Renal pelvis (tissue), 4 donors: ENCODE results near the gene STAB2. TPM values are rescaled to one million over a fixed set of nuclear protein-coding genes. Genes with fewer than 3 reads are reported as not detected.

Experiments used
- DNase-seq: peaks from one replicate; pipeline ENCODE4 v3.0.0-alpha.2; 2013
- polyA plus RNA-seq, 3 donors: library from polyadenylated mRNA; unstranded; fragments of 120-200 nt; gene quantifications; one replicate each; pipeline ENCODE4 v1.2.1, GENCODE V29; 2013; ENCODE audit not compliant: insufficient read length in 3 of 3

STAB2 gene
- polyA plus RNA-seq, 3 donors: 0.84 to 3.8 (median 1.9) TPM

DNA sequence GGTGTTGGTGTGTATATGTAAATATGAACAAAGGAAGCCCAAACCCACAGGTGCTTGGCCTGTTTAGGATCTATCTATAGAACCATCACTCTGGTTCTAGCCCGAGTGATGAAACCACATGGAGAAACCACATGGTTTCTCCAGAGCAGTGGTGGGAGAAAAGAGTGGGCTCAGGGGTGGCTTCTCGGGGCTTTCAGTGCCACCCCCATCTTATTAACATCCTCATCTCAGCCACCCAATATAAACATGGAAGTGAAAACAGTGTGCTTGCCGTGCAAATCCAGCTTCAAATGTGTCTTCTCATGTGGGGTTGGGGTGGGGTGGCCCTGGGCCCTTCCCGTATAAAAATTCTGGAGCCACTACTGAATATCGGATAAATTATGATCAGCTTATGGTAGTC is 109.0 kb downstream of the STAB2 start:
- no peak for DNase-seq

DNA sequence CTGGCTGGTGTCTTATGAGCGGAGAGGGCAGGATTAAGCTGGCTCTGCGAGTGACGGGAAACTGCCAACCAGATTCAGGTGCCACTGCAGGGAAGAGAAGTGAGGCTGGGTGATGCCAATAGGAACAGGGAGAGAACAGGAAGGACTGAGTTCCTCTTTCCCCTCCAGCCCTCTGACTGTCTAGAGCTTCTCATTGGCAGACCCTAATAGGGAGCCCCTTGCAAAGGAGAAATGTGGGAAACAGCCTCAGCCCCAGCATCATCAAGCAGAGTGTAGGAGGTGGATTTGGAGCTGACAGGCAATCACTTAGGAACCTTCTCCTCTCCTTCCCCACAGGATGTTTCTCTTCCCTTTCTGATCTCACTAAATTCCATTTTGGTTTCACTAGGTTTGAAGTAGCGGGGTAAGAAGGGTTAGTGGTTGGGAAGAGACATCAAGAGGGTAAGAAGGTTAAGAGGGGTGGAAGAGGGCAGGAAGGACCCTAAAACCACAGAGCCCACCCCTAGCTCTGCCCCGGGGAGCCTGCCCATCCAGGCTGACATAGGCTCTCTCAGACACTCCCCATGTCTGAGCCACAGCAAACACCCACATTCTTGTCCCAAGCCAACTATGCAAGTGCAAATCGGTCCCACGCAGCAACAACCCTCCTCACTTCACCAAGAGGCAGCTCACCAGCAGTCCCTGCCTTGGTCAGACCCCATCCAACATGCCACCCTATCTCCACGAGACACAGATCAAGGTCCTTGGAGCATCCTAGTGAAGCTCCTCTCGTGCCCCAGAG is 111.1 kb downstream of the STAB2 start:
- DNase-seq: no peak

DNA sequence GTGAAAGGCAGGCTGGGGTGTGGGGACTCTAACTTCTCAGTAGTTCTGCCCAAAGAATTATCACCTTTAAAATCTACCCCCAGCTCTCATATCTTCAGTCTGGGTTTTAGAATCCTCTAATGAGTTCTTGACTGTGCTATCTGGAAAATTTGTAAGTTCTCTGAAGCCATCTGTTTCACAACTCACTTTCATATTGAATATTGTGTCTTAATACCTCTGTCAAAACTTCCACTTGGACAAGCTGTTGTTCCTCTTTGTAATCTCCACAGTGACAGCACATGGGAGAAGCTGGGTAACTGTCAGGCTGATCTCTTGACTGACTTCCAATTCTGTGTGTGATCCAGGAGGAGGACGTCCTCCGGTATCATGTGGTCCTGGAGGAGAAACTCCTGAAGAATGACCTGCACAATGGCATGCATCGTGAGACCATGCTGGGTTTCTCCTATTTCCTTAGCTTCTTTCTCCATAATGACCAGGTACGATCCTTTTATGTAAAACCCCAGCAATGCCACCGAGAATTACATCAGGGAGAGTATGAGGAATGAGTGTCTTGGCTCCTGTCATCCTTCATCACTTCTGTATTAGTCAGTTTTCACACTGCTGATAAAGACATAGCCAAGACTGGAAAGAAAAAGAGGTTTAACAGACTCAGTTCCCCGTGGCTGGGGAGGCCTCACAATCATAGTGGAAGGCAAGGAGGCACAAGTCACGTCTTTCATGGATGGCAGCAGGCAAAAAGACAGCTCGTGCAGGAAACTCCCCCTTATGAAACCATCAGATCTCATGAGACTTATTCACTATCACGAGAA is 111.9 kb downstream of the STAB2 start:
- no peak for DNase-seq

DNA sequence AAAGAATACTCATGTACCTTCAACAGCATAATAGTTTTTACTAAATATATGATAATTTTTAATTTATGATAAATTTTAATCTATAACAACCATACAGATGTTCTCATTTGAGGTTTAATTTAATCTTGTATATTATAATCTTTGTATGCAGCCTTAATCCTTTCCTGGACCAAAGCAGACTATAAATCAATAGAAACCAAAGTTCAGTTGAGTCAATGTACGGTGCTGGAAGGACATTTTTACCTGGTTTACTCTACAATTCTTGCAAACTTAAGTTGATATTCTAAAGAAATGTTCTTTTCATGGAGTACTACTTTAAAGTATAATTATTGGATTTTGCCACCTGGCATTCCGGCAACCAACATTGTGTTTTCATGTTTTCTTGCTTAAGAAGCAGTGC is 118.0 kb downstream of the STAB2 start:
- DNase-seq: no peak

DNA sequence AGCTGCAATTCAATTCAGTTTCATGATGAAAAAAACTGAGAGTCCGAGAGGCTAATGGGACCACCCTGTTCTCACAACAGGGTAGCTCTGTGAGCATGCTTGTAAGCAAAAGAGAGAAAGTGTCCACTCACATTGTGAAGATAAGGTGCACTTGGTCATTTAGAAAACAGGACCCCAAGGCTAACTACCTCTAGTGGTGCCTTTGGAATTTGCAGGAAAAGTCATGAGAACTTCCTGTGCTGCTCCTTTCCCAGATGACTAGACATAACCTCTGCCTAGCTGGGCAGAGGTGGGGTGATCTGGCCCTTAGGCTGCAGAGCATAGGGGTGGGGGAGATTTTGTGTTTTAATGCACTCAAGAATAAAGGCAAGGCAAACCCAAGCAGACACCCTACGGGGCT is 118.9 kb downstream of the STAB2 start:
- no peak for DNase-seq

DNA sequence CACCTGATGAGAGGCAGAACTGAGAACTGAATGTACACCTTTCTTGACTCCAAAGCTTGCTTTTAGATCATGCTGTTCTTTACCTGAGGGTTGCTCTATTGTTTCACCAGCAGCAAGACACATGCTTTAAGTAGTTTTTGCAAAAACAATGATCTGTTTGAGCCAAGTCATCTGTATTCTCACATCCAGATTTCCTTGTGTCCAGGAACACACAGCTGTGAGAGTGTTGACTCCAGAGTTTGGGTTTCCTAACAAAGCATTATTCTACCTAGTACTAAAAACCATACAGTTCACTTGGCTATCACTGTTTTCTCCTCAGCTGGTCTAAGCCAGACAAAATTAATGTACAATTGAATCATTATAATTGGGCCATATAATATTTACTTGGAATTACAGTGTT is 120.4 kb downstream of the STAB2 start:
- DNase-seq: no peak

DNA sequence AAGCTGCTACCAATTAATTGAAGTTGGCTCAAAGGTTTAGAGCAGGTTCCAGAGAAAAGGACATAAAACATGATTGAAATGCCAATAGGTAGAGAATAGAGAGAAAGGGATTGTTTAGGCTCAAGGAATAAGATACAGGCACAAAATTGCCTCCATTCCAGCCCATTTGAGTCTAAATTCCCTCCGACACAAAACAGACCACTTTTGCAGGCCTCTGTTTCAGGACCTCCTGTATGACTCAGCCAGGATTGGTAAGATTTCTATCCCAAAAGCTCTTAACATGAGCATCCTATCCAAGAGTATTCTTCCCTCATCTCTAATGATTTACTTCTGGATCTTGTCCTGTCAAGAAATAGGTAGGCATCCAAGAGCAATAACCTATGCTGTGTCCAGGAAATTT is 123.5 kb downstream of the STAB2 start:
- DNase-seq: no peak

DNA sequence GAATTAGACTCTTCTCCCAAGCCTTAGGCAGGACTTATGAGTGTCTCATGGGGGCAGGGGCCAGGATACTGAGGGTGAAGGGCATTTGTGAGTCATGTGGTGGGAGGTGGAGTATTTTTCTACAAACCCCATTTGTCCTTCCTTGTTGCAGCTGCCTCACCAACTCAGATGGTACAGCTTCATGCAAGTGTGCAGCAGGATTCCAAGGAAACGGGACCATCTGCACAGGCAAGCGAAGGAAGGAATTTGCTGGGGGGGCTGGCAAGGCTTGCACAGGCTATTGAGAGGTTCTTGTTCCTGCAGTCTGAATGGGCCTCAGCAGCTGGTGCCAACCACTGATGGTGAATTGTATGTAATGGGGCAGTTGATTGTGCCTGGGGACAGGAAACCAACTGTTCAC is 125.1 kb downstream of the STAB2 start:
- DNase-seq: no peak

DNA sequence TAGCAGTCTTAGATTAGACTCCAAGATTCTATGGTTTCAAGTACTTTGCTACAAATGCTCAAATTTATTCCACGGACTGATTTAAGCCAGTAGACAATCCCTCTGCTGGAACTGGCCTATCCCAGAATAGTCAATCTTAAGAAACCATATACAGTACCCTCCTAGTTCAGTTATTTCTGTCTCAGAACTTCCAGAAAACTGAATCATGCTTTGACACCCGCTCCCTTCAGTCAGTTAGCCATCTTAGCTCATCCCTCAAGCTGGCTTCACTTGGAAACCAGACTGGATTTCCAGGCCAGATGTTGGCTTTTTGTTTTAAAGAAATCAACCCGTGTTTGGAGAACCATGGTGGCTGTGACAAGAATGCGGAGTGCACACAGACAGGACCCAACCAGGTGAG is 128.4 kb downstream of the STAB2 start:
- no peak for DNase-seq

DNA sequence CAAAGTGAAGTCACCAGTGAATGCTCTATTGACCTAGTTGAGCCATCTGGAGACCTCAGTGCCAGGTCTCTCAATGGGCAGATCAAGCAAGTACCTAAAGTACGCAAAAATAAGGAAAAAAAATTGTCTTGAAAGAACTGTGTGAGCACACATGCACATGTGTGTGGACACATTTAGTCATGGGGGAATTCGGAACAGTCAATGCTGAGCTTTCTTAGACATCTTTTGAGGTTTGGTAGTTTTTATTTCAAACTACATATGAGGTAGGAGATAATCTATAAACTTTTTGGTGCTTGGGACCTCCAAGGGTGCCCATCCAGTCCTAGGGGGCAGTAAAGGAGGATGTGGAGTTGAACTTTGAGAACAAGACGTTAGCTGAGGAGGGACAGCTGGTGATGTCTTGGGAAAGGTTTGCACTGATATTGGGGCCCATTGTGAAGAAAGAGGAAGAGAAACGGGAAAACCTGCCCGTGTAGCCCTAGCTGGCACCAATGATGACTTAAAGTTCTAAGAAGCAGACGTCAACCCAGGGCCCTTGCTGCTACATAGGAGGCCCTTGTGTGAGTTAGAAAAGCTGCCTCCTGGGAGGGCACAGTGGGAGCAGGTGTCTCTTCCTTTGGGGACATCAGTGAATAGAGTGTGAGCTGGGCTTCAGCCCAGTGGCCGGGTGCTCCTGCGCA is 129.6 kb downstream of the STAB2 start:
- DNase-seq: no peak

DNA sequence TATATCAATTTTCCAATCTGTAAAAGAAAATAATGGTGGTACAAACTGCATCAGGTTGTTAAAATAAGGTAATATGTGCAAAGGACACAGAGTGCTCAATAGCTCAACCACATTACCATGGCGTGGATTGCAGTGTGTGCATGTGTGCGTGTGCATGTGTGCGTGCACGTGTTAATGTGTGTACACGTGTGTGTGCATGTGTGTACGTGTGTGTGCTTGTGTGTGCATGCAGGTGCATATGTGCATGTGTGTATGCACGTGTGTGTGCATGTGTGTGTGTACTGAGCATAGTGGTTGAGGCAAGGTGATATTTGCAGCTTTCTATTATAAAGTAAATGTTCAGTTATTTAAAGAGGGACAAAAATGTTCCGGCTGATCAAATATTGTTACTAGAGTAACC is 138.3 kb downstream of the STAB2 start:
- no peak for DNase-seq

DNA sequence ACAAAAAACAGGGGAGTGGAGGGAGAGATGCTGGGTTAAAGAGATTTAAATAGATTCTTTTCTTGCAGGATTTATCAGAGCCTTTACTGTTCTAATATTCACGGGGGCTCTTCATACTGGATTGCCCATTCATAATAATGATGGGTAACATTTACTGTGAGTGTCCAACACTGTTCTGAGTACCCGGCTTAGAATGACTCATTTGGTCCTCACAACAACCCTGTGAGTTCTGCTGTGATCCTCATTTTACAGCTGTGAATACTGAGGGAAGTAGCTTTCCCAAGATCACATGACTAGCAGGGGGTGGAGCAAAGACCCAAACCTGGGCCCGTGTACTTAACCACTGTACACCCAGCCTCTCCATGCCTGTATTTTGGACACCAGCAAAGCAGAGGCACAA is 140.6 kb downstream of the STAB2 start:
- no peak for DNase-seq

DNA sequence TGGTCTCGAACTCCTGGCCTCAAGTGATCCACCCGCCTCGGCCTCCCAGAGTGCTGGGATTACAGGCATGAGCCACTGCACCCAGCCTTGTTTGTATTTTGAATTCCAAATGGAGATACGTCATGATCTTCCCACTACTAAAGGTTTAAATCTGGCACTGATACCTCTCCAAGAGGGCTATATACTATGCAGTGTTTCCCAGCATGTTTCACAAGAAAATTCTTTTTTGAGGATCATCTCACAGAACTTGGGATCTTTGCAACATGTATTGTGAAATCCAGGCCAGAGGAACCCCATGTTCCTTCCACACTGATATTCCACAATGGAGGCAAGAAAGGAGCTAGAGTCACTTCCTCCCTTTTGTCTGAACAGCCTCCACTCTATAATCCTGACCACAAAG is 141.2 kb downstream of the STAB2 start:
- no peak for DNase-seq

DNA sequence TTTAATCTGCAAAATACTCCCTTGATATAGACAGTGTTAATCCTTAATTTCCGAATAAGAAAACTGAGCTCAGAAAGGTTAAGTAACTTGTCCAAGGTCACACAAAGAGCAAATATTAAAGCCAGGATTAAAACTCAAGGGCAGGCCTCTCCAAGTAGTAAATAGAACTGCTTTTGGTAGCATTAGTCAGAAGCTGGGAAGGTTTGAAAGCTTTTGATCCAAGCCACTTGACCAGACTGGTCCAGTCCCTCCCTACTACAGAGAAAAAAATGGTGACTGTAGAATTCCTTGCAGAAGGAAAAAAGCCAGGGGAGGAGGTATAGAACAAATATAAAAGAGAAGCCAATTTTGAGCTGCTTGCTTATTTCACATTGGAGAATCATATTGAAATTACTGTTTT is 142.4 kb downstream of the STAB2 start:
- no peak for DNase-seq

DNA sequence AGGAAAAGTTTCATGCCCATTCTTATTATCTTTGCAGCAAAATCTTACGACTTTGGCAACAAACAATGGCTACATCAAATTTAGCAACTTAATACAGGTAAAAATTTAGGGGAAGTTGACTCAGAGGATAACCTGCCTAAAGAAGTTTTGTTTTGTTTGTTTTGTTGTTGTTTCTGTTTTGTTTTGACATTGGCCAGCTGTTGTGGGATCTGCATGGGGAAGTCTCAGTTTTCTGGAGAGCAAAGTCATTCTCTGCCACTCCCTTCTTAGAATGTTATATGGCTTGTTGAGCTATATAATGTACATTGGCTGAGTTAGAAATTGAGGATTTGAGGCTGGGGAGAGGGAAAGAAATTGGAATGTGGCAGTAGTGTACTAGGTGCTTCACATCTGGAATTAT is 144.5 kb downstream of the STAB2 start:
- no peak for DNase-seq

DNA sequence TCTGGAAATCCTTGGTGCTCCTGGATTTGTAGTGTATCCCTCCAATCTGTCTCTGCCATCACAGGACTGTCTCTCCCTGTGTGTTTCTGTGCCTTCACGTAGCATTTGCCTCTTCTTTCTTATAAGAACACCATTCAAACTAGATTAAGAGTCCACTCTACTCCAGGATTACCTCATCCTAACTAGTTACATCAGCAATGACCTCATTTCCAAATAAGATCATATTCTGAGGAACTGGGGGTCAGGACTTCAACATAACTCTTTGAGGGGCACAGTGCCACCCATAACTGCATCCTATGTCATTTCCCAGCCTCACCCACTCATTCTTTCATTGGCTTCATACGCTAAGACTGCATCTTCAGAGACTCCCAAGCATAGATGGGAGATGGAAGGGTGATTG is 147.8 kb downstream of the STAB2 start:
- no peak for DNase-seq

DNA sequence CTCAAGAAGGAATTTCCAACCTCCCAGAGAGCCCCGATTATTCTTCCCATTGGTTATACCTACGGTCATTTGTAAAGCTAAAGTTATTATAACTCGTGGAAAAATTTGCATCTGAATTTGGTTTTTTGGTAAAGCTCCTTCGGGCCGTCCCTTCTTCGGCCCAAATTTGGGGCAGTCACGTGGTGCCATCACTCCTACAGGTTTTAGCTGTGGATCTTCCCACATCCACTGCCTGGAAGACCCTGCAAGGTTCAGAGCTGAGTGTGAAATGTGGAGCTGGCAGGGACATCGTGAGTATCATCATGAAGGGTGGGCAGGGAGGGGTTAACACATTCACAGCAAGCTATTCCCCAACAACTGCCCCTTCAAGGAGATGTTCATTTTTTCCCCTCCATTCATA is 148.2 kb downstream of the STAB2 start:
- no peak for DNase-seq

DNA sequence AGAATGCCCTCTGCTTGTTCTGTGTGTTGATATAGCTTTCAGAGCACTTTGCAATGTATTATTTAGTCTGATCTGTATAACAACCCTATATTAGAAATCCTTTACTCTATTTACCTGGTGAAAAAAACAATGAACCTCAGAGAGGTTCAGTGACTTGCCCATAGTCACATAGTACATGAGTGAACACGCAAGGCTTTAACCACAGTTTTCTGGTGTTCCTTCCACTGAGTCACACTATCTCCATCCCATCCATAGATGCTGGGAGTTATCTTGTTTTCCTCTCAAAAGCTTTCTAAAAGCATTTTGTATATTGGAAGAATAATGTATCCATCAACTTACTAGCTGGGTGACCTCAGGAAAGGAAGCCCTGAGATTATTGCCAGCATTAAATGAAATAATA is 149.5 kb downstream of the STAB2 start:
- no peak for DNase-seq

DNA sequence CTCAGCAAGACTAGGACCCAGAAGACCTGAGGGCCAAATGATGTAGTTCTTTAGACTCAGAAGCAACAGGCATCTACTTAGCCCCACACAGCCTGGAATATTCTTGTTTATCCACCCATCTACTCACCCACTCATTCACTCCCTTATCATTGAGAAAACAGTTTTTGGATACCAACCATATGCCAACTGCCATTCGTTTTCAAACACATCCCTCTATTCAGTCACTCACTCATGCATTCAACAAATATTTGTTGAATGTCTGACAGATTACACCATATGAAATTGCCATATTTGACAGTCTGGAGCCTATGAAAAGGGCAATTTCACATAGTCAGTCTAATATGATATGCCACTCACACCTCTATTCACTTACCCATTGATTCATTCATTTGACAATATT is 150.8 kb downstream of the STAB2 start:
- no peak for DNase-seq

DNA sequence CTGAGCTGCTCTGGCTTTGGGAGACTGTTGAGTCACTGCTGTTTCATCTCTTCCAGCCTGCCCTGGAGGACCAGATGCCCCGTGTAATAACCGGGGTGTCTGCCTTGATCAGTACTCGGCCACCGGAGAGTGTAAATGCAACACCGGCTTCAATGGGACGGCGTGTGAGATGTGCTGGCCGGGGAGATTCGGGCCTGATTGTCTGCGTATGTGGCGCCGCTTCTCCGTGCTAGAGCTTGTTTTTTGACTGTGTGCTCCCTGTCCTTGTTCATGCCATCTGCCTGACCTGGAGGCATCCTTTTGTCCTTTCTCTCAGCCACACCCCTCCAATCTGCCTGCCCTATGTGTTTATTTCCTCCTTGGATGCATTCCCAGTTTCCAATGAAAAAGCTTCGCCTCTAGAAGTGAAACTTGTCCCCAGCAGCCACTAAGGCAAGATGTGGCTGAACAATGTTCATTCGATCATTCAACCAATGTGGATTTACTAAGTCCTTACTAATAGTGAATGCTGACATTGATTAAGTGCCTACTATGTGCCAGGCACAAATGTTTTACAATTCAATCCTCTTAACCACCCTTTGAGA is 155.4 kb downstream of the STAB2 start:
- peak; percentile 4 for DNase-seq

DNA sequence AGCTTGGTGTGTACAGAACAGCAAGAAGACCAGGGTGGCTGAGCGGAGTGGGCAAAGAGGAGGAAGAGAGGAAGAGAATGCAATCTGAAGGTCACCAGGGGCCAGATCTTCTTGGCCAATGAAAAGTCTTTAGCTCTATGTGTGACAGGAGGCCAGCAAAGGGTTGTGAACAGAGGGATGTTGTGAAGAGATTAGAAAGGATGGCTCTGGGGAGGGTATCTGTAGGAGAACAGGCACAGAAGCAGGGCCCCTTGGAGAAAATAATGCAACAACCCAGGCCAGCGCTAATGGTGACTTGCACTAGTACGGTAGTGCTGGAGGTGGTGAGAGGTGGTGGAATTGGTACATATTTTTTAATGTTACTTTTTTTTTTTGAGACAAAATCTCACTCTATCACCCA is 156.7 kb downstream of the STAB2 start:
- DNase-seq: no peak

DNA sequence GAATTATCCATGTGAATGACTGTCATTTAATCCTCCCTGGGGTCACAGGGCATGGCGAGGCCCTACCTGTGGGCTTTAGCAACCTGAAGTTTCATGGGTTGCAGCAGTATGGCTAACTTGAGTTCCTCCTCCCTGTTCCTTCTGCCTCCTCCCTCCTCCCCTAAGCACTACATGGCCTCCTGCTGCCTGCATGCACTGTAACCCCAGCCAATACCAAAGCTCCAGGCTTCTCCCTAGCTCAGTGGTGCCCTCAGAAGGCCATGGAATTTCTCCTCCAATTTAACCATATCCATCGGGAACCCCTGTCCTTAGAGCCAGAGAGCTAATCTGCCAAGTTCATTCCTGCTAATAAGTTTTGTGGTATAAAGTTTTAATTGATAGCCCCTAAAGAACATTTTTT is 158.9 kb downstream of the STAB2 start:
- DNase-seq: no peak

DNA sequence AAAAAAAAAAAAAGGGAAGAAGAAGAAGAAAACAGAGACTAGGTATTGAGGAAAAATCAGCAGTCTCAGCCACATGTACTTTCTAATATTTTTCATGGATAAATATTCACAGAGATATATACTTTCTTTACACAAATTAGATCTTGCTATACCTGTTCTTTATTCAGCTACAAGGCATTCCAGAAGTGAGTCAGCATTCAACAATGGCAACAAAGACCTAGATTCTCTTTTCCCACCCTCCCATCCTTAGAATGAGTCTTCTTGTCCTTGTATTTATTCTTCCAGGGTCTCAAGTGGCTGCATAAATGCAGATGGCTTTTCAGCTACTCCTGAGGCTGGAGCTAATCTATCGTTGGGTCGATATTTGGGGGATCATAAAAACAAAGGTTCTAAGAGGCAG is 160.9 kb downstream of the STAB2 start:
- DNase-seq: no peak
